ENCODE measurements around the gene SIGLEC1. TPM values are rescaled to one million over a fixed set of nuclear protein-coding genes. Genes with fewer than 3 reads are reported as not detected.

Gene SIGLEC1
- total RNA-seq, 1 experiment from 2014 or later, result not detected

- intact Hi-C loops (cut with micrococcal nuclease; ENCODE audit: unreplicated experiment), result no loop called here
- H3K27ac ChIP-seq (ENCODE audit: low read depth, low read length, poor library complexity, severe bottlenecking), result no peak overlapping the region
- BruUV-seq (replicated peaks), result no TSS peak
- CTCF ChIA-PET, result interaction anchor here (1.2 kb wide), 1 partner anchor 12 kb away, joined by 6 read pairs; no protein-coding TSS in a partner anchor
- H3K27me3 ChIP-seq (replicated peaks; ENCODE audit: insufficient read depth, low read depth, low read length, poor library complexity), result no peaks in the 10 kb centered on the region
- POLR2A ChIA-PET (ENCODE audit: low non-redundant PET), result no interaction called here
- no peaks in the 10 kb centered on the region for H3K36me3 ChIP-seq (ENCODE audit: insufficient read depth, low read length, poor library complexity, severe bottlenecking)
- no peaks in the 10 kb centered on the region for H3K9me3 ChIP-seq (ENCODE audit: low read depth, low read length, poor library complexity, severe bottlenecking)
- no peaks in the 10 kb centered on the region for H3K4me1 ChIP-seq (ENCODE audit: insufficient read depth, low read length, poor library complexity, severe bottlenecking)
- no peak for DNase-seq (ENCODE audit: low spot score)
- TF ChIP-seq CTCF (conservative IDR thresholded peaks at IDR 0.05; ENCODE audit: low read depth, low read length), result no peak
- no peak for TF ChIP-seq EZH2 (IDR thresholded peaks at IDR 0.05; ENCODE audit: borderline replicate concordance, low read depth, low read length, poor library complexity, severe bottlenecking)
- no peak overlapping the region for H3K4me3 ChIP-seq (ENCODE audit: low read depth, low read length, poor library complexity, severe bottlenecking)
Measured at GRCh38 chr20:3698591-3699001, 13.8 kb downstream of the SIGLEC1 start.

- Histone ChIP-seq H3K9me3 (ENCODE audit: low read depth, low read length, poor library complexity, severe bottlenecking) (no peaks in the 10 kb centered on the region), H3K27me3 (replicated peaks; ENCODE audit: insufficient read depth, low read depth, low read length, poor library complexity) (no peaks in the 10 kb centered on the region), H3K4me3 (ENCODE audit: low read depth, low read length, poor library complexity, severe bottlenecking) (no peak overlapping the region), H3K4me1 (ENCODE audit: insufficient read depth, low read length, poor library complexity, severe bottlenecking) (no peaks in the 10 kb centered on the region), H3K27ac (ENCODE audit: low read depth, low read length, poor library complexity, severe bottlenecking) (no peak overlapping the region), H3K36me3 (ENCODE audit: insufficient read depth, low read length, poor library complexity, severe bottlenecking) (no peaks in the 10 kb centered on the region)
- ChIA-PET POLR2A (ENCODE audit: low non-redundant PET) (no interaction called here), CTCF (interaction anchor here (1.2 kb wide), 1 partner anchor 13 kb away, joined by 6 read pairs; no protein-coding TSS in a partner anchor)
- intact Hi-C loops (cut with micrococcal nuclease; ENCODE audit: unreplicated experiment), result no loop called here
- no TSS peak for BruUV-seq (replicated peaks)
- no peak for TF ChIP-seq CTCF (conservative IDR thresholded peaks at IDR 0.05; ENCODE audit: low read depth, low read length)
- no peak for TF ChIP-seq EZH2 (IDR thresholded peaks at IDR 0.05; ENCODE audit: borderline replicate concordance, low read depth, low read length, poor library complexity, severe bottlenecking)
- no peak for DNase-seq (ENCODE audit: low spot score)
Measured at GRCh38 chr20:3697588-3698305, 14.7 kb downstream of the SIGLEC1 start.

GRCh38 chr20:3696745-3697587 lies 15.4 kb downstream of the SIGLEC1 start:
- H3K9me3 ChIP-seq (ENCODE audit: low read depth, low read length, poor library complexity, severe bottlenecking), result no peaks in the 10 kb centered on the region
- POLR2A ChIA-PET (ENCODE audit: low non-redundant PET), result no interaction called here
- TF ChIP-seq EZH2 (IDR thresholded peaks at IDR 0.05; ENCODE audit: borderline replicate concordance, low read depth, low read length, poor library complexity, severe bottlenecking) (no peak), CTCF (conservative IDR thresholded peaks at IDR 0.05; ENCODE audit: low read depth, low read length) (no peak)
- CTCF ChIA-PET, result interaction anchor here (0.5 to 1.0 kb wide), 2 partner anchors 44 to 48 kb away, joined by 6 to 10 read pairs; no protein-coding TSS in a partner anchor
- intact Hi-C loops (cut with micrococcal nuclease; ENCODE audit: unreplicated experiment), result no loop called here
- no peak overlapping the region for H3K4me3 ChIP-seq (ENCODE audit: low read depth, low read length, poor library complexity, severe bottlenecking)
- no peaks in the 10 kb centered on the region for H3K36me3 ChIP-seq (ENCODE audit: insufficient read depth, low read length, poor library complexity, severe bottlenecking)
- H3K4me1 ChIP-seq (ENCODE audit: insufficient read depth, low read length, poor library complexity, severe bottlenecking), result no peaks in the 10 kb centered on the region
- H3K27me3 ChIP-seq (replicated peaks; ENCODE audit: insufficient read depth, low read depth, low read length, poor library complexity), result no peaks in the 10 kb centered on the region
- DNase-seq (ENCODE audit: low spot score), result no peak
- BruUV-seq (replicated peaks), result no TSS peak
- H3K27ac ChIP-seq (ENCODE audit: low read depth, low read length, poor library complexity, severe bottlenecking), result no peak overlapping the region
